Retinal pigment epithelial cell (primary cell): ENCODE measurements around the gene HLA-B.

Source experiments
- DNase-seq: peaks from one replicate; pipeline ENCODE4 v3.0.0-alpha.2; 2010; ENCODE audit warnings: low read depth
- H3K4me3 ChIP-seq: 2 replicates; pipeline ENCODE4 v1.5.1; 2011; ENCODE audit warnings: mild to moderate bottlenecking, low read length, control low read depth, moderate library complexity
- CTCF ChIP-seq: conservative IDR thresholded peaks from 2 replicates; pipeline ENCODE4 v1.5.1; 2011; ENCODE audit warnings: low read depth, low read length, control low read depth, inconsistent platforms

The HLA-B gene

GRCh38 chr6:31351033-31351380 lies 6.0 kb downstream of the HLA-B start:
- H3K4me3 ChIP-seq: no peak overlapping the region
- no peak for TF ChIP-seq CTCF
- DNase-seq: no peak

- DNase-seq: no peak
Measured at GRCh38 chr6:31350196-31351032, 6.6 kb downstream of the HLA-B start.

GRCh38 chr6:31349301-31349700 lies 7.7 kb downstream of the HLA-B start:
- H3K4me3 ChIP-seq: no peak overlapping the region
- no peak for DNase-seq
- TF ChIP-seq CTCF: no peak

More at GRCh38 chr6:31350196-31351032, 6.6 kb downstream of the HLA-B start:
- no peak overlapping the region for H3K4me3 ChIP-seq
- TF ChIP-seq CTCF: no peak

GRCh38 chr6:31345026-31345730 lies 11.8 kb downstream of the HLA-B start:
- no peak overlapping the region for H3K4me3 ChIP-seq
- TF ChIP-seq CTCF: no peak
- DNase-seq: no peak

GRCh38 chr6:31340228-31340627 lies 16.8 kb downstream of the HLA-B start:
- DNase-seq: no peak
- H3K4me3 ChIP-seq: no peak overlapping the region
- TF ChIP-seq CTCF: no peak

- DNase-seq: no peak
Measured at GRCh38 chr6:31339210-31339609, 17.8 kb downstream of the HLA-B start.

More at GRCh38 chr6:31339210-31339609, 17.8 kb downstream of the HLA-B start:
- no peak for TF ChIP-seq CTCF
- H3K4me3 ChIP-seq: no peak overlapping the region
